ENCODE measurements around the gene ELF1.
"Not testable (repeated sequence)": the region's sequence is repeated elsewhere in the genome, so short reads cannot be mapped to it uniquely, and the experiment has no call there.

- not testable (repeated sequence) for TF ChIP-seq CTCF (conservative IDR thresholded peaks at IDR 0.05 in 1 of 2, IDR thresholded peaks at IDR 0.05 in 1 of 2; ENCODE audit: low read depth in 1 of 2, low read length in 2 of 2); EZH2 (IDR thresholded peaks at IDR 0.05; ENCODE audit: low read length, missing control alignments)
Observed at GRCh38 chr13:40978109-40978508, 41.0 kb downstream of the ELF1 start.

Data from fibroblast of lung (primary cell).